GM19023 (cell line): ENCODE data around the gene ARFGEF3.
"Not testable (repeated sequence)": the region's sequence is repeated elsewhere in the genome, so short reads cannot be mapped to it uniquely, and the experiment has no call there.

Source experiments
- ATAC-seq: cut with Tn5 transposase; IDR thresholded peaks from one replicate; pipeline ENCODE4 v1.9.1; 2021; ENCODE audit warnings: mild to moderate bottlenecking, moderate library complexity; ENCODE audit not compliant: unreplicated experiment

Gene ARFGEF3

DNA sequence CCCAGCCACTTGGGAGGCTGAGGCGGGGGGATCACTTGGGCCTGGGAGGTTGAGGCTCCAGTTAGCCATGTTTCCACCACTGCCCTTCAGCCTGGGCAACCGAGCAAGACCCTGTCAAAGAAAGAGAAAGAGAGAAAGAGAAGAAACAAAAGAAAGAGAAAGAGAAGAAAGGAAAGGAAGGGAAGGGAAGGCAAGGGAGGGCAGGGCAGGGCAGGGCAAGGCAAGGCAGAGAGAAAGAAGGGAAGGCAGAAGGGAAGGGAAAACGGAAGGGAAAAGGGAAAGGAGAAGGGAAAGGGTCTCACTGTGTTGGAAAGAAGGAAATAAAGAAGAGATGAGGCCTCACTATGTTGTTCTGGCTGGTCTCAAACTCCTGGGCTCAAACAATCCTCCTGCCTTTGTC lies 104.4 kb downstream of the ARFGEF3 start:
- no peak for ATAC-seq

DNA sequence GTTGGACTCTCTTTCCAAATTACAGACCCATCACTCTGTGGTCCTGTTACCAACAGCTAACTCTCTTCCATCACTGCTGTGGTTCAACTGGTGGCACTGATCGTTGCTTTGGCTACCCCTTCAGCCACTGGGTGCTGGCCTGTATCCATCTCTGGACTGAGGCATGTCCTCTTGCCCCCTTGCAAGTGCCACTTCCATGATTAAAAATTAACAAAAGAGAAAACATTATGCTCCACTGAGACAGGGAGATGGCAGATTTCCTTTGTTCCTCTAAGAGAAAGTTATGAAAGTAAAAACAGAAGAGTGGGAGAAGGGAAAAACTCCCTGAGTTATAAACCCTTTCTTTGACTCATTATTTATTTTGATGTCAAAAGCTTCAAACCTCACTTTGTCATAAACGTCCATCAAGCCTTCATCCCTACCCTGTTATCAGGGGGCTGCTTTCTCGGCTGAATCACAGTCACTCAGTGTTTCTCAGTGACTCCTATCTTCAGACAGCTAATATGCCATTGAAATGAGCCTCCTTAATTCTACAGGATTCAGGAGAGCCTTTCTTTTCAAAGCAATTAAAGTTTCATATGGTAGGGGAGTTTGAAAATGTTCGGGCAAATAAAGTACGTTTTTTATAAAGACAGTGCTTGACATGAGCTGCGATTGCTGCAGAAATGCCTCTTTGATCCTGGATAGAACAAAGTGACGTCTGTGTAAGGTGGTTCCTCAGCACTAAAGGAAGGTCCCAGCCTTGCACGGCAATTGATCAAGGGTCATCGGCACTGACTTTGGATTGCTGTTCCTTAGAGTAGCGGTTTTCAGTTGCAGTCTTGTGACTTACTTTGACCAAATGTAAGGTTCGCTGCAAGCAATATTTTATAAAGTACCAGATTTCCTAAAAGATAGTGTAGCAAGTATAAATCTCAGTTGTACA lies 106.5 kb downstream of the ARFGEF3 start:
- ATAC-seq, result no peak

GRCh38 chr6:138271451-138271850 lies 109.7 kb downstream of the ARFGEF3 start:
- no peak for ATAC-seq

GRCh38 chr6:138272533-138273315 lies 111.0 kb downstream of the ARFGEF3 start:
- ATAC-seq, result no peak

DNA sequence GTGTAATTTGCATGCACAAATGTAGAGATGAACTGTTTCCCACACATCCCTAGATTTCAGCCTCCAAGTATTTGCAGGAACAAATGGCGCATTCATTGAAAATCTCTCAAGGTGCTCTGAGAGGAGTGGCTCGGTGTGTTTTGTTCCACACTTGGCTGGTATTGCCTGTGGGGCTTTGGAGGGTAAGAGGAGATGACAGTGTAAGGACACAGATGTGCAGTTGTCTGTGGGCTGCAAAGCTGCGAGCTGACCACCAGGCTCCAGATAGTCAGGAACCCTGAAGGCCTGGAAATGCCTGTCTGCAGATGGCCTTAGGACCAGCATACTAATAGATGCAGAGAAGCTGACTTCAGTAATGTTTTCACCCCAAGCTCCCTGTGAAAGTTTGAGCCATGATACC lies 114.2 kb downstream of the ARFGEF3 start:
- no peak for ATAC-seq

GRCh38 chr6:138277835-138278234 lies 116.1 kb downstream of the ARFGEF3 start:
- ATAC-seq, result no peak

DNA sequence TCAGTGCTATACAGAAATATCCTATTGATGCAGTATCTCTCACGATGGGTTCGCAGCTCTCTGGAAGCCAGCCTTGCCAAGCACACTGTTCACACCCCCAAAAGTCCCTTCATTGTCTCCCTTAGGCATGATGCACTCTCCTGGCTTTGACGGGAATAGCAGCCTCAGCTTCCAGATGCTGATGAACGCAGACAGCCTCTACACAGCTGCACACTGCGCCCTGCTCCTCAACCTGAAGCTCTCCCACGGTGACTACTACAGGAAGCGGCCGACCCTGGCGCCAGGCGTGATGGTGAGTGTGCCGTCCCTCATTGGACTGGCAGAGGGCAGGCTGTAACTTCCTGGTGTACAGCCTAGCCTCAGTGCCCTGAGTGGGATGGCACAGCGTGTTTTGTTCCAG lies 116.6 kb downstream of the ARFGEF3 start:
- no peak for ATAC-seq

- no peak for ATAC-seq
Measured at GRCh38 chr6:138285800-138286199, 124.1 kb downstream of the ARFGEF3 start.

DNA sequence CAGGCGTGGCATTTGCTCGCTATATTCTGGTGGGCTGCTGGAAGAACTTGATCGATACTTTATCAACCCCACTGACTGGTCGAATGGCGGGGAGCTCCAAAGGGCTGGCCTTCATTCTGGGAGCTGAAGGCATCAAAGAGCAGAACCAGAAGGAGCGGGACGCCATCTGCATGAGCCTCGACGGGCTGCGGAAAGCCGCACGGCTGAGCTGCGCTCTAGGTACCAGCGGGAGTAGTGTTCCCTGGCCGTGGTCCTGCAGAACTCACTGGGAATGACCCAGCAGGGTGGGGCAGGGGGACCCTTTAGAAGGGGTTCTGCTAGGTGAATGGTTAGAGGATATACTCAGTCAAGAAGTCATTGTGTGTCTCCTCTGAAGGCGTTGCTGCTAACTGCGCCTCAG lies 125.0 kb downstream of the ARFGEF3 start:
- no peak for ATAC-seq

DNA sequence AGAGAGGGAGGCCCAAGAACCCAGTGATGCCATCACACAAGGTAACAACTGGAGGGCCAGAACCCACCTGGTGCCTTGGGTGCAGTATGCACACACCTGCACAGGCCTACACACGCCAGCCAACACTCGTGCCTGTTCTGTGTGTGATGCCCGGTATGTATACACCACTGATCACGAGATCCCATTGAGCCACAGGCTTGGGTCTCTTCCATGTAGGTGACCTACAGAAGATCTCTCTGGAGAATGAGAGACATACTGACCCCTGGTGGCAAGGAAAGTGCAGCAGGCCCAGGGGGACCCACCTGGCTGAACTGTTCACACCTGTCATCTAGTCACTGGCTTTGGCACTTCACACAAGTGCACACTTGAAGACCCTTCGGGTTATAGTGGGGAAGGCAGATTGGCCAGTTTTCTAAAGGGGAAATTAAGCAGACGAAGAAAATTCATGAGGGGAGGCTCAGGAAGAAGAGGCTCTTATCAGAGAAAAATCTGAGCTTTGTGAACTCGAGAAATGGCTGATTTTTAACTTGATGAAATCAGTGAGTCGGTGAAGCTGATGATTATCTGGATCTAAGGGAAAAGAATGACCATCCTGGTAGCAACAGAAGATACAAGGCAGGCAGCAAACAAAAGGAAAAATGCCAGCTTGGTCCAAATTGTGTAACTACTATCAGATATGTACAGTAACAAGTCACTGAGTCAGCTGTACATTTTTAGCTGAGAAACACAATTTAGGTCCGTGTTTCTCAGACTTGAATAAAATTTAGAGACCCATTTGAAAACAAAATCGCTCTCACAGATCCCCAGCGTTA lies 125.6 kb downstream of the ARFGEF3 start:
- ATAC-seq, result no peak

DNA sequence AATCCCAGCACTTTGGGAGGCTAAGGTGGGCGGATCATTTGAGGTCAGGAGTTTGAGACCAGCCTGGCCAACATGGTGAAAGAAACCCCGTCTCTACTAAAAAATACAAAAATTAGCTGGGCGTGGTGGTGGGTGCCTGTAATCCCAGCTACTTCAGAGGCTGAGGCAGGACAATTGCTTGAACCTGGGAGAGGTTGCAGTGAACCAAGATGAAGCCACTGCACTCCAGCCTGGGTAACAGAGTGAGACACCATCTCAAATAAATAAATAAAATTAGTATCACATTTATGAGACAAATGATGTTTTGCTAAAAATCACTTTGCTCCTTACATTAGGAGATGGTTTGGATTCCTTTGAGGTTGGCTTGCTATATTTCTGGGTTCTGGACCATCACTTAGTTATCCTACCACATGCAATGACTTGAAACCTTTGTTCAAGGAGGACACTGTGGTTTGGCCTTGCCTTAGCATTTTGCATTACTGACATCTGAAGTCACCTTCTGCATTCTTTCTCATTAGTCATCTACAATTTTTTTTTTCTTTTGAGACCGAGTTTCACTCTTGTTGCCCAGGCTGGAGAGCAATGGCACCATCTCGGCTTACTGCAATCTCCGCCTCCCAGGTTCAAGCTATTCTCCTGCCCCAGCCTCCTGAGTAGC lies 126.8 kb downstream of the ARFGEF3 start:
- not testable (repeated sequence) for ATAC-seq

DNA sequence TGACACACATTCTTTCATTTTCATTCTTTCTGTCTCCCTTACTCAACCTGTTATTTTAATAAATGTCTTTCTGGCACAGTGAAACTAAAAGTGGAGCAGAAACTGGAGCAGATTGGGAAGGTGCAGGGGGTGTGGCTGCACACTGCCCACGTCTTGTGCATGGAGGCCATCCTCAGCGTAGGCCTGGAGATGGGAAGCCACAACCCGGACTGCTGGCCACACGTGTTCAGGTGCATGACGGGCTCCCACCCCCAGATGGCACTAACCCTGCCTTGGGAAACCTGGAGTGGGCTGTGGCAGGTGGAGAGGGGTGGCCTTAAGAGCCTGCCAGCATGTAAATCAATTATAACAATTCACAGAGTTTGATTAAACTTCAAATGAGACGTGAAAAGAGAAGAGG lies 128.0 kb downstream of the ARFGEF3 start:
- no peak for ATAC-seq

DNA sequence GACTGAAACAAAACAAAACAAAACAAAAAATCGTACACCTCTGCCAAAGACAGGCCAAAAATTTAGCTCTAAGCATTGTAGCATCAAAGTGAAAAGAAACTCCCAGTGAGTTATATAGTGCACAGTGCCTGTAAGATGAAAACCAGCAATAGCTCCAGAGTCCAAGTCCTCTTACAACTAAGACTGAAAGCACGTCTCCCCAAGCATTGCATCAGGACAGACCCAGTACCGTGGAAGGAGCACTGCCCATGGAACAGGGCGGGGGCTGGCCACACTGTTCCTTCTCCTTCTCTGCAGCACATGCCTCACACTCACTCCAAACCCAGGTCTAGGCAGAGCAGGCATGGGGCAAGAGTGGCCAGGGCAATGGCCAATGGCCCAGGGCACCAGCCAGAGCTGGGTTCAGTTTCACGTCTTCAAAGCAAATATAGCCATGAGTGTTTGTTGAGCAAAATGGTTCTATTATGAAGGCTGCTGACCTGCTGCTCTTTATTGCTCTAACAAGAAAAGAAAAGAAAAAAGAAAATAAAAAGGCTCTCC lies 128.8 kb downstream of the ARFGEF3 start:
- ATAC-seq, result no peak

- no peak for ATAC-seq
Measured at GRCh38 chr6:138291036-138291848, 129.5 kb downstream of the ARFGEF3 start.

- ATAC-seq, result no peak
Measured at GRCh38 chr6:138291849-138292181, 130.1 kb downstream of the ARFGEF3 start.

DNA sequence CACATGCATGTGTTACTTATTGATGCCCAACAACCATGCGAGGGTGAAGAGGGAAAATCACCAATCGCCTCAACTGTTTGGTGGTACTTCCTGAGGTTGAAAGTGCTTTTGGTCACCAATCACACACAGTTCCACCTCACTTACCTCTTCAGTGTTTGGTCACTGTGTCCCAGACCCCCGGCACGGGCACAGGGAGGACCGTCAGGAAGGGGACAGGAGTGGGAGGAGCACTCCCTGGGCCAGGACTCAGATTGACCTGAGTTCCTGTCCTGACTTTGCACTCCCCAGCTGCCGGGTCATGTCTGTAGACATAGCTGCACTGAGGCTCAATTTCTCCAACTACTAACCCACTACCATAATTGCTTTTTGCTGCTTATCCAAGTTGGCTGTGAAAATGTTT lies 130.7 kb downstream of the ARFGEF3 start:
- ATAC-seq, result no peak

DNA sequence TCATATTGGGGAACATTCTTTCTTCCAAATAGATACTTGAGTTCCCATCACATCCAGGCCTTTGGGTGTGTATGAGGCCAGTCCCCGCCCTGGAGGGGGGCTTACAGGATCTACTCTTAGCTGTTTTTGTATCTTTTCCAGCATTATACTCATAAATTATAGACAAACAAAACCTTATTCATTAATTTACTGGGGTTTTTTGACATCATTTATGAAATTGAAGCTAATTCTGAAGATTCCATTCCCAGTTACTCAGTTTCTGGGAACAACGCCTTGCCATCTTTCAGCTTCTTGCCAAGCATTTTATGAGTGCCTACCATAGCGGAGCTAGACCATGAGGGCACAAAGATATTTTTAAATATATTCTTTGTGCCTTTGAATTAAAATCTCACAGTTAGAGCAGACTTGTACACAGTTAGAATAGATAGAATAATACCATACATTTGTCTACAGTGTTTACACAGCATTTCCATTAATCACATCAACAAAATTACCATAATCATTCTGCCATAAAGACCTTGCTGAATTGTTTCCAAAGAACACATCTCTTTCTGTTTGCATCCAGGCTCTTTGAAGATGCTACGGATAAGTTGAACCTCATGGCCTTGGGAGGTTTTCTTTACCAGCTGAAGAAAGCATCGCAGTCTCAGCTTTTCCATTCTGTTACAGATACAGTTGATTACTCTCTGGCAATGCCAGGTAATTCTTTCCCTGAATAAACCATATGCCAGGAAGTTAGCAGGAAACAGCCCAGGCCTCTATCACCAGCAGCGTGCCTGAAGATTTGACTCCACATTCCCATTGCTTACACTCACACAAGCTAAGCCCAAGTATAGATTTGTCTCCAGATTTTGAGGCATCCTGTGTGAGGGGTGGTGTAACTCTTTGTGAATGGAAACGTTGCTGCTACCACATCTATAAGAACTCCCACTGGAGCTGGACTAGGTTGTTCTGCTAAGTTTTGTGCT lies 132.0 kb downstream of the ARFGEF3 start:
- ATAC-seq, result no peak

GRCh38 chr6:138296381-138296780 lies 134.6 kb downstream of the ARFGEF3 start:
- ATAC-seq, result no peak

GRCh38 chr6:138296786-138297185 lies 135.0 kb downstream of the ARFGEF3 start:
- ATAC-seq, result no peak
